ENCODE results near the gene VDR.

GRCh38 chr12:47942614-47943225 is 37.9 kb upstream of the VDR start:
- TF ChIP-seq POLR2AphosphoS5 (IDR thresholded peaks at IDR 0.05; ENCODE audit: low read depth, low read length) (no peak), SIN3A (IDR thresholded peaks at IDR 0.05; ENCODE audit: borderline replicate concordance, insufficient read depth, low read length) (no peak), REST (IDR thresholded peaks at IDR 0.05; ENCODE audit: insufficient read depth in 1 of 2, low read depth in 2 of 2, low read length in 2 of 2) (no peak), TAF1 (IDR thresholded peaks at IDR 0.05; ENCODE audit: borderline replicate concordance, insufficient read depth, low read length) (no peak), FOXP2 (optimal IDR thresholded peaks at IDR 0.05; ENCODE audit: borderline replicate concordance, extremely low read depth, extremely low read length, insufficient read depth) (no peak)
